Osteoblast (primary cell): ENCODE data around the gene THBS2. TPM values are rescaled to one million over a fixed set of nuclear protein-coding genes. Genes with fewer than 3 reads are reported as not detected.

Experiments
- DNase-seq: peaks from one replicate; pipeline ENCODE4 v3.0.0; 2011; ENCODE audit warnings: low spot score, mixed read lengths; ENCODE audit not compliant: insufficient read length; ENCODE audit errors: missing footprints
- H2AFZ ChIP-seq: 2 replicates; pipeline ENCODE4 v1.6.0; 2011; ENCODE audit warnings: mild to moderate bottlenecking, low read length
- H3K27ac ChIP-seq: 2 replicates; pipeline ENCODE4 v1.5.1; 2011; ENCODE audit warnings: mild to moderate bottlenecking, low read depth, low read length, moderate library complexity
- H3K27me3 ChIP-seq: 2 replicates; pipeline ENCODE4 v1.6.0; 2012; ENCODE audit warnings: mild to moderate bottlenecking, control low read depth, inconsistent platforms, low read length, moderate library complexity; ENCODE audit not compliant: insufficient read depth
- H3K36me3 ChIP-seq: 2 replicates; pipeline ENCODE4 v1.5.1; 2011; ENCODE audit warnings: mild to moderate bottlenecking, low read length, control low read depth, moderate library complexity; ENCODE audit not compliant: insufficient read depth
- H3K4me1 ChIP-seq: 2 replicates; pipeline ENCODE4 v1.5.1; 2011; ENCODE audit warnings: mild to moderate bottlenecking, low read length, control low read depth, moderate library complexity; ENCODE audit not compliant: insufficient read depth
- H3K4me2 ChIP-seq: 2 replicates; pipeline ENCODE4 v1.6.0; 2011; ENCODE audit warnings: mild to moderate bottlenecking, low read length; ENCODE audit not compliant: insufficient read depth
- H3K4me3 ChIP-seq: fragments of 200-600 bp; sonication (generic); 3 replicates; pipeline ENCODE4 v1.5.1; 2012; ENCODE audit warnings: mild to moderate bottlenecking, low read length, inconsistent platforms; ENCODE audit not compliant: insufficient read depth
- H3K79me2 ChIP-seq: 2 replicates; pipeline ENCODE4 v1.6.0; 2012; ENCODE audit warnings: mild to moderate bottlenecking, low read length, control low read depth, inconsistent platforms; ENCODE audit not compliant: insufficient read depth
- H3K9me3 ChIP-seq: 2 replicates; pipeline ENCODE4 v1.5.1; 2011; ENCODE audit warnings: low read depth, low read length, control low read depth
- H4K20me1 ChIP-seq: 2 replicates; pipeline ENCODE4 v1.6.0; 2012; ENCODE audit warnings: mild to moderate bottlenecking, low read length, control low read depth; ENCODE audit not compliant: insufficient read depth
- total RNA-seq: library from RNA; depleted of rRNA; stranded (reverse); fragments of >200 nt; gene quantifications from 2 replicates; pipeline ENCODE4 v1.2.3, GENCODE V29; 2012
- TF ChIP-seq, protein P1 (sequence below): IDR thresholded peaks from 2 replicates; pipeline ENCODE4 v1.5.1; 2011; ENCODE audit warnings: mild to moderate bottlenecking, low read depth, low read length, moderate library complexity; ENCODE audit errors: extremely low read depth

The THBS2 gene
- total RNA-seq, 1 donor, result 1,498 TPM

- H3K4me1 ChIP-seq, result no peaks in the 10 kb centered on the region
- H3K27ac ChIP-seq, result no peak overlapping the region
- peaks cover 100% of the 10 kb centered on the region for H3K36me3 ChIP-seq
- H3K79me2 ChIP-seq, result peaks cover 2% of the 10 kb centered on the region
- H3K9me3 ChIP-seq, result no peaks in the 10 kb centered on the region
- no peaks in the 10 kb centered on the region for H4K20me1 ChIP-seq
- TF ChIP-seq, protein P1, sequence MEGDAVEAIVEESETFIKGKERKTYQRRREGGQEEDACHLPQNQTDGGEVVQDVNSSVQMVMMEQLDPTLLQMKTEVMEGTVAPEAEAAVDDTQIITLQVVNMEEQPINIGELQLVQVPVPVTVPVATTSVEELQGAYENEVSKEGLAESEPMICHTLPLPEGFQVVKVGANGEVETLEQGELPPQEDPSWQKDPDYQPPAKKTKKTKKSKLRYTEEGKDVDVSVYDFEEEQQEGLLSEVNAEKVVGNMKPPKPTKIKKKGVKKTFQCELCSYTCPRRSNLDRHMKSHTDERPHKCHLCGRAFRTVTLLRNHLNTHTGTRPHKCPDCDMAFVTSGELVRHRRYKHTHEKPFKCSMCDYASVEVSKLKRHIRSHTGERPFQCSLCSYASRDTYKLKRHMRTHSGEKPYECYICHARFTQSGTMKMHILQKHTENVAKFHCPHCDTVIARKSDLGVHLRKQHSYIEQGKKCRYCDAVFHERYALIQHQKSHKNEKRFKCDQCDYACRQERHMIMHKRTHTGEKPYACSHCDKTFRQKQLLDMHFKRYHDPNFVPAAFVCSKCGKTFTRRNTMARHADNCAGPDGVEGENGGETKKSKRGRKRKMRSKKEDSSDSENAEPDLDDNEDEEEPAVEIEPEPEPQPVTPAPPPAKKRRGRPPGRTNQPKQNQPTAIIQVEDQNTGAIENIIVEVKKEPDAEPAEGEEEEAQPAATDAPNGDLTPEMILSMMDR, result no peak
- no peak overlapping the region for H3K4me2 ChIP-seq
- no peak overlapping the region for H3K4me3 ChIP-seq
- no peak overlapping the region for H2AFZ ChIP-seq
- no peaks in the 10 kb centered on the region for H3K27me3 ChIP-seq
- no peak for DNase-seq
Observed at GRCh38 chr6:169233181-169233580, 20.5 kb downstream of the THBS2 start.

DNA sequence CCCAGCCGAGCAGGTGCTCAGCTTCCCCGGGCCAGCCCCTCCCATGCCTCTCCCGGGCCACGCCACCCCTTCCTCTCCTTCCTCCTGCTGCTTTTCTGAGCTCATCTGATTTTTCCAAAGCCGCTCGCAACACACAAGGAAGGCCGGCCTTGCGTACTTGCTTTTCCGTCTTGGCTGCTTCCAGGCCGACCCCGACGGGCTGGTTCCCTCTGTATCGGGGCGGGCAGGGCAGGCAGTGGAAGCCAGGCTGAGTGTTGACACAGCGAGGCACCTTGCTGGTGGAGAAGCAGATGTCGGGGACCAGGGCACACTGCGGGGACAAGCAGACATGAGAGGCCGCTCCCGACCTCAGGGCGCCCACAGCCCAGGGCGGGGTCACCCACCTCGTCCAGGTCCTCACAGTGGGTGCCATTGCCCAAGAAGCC lies 21.1 kb downstream of the THBS2 start:
- no peak overlapping the region for H3K4me3 ChIP-seq
- TF ChIP-seq, protein P1, result no peak
- H3K9me3 ChIP-seq, result no peaks in the 10 kb centered on the region
- peaks cover 2% of the 10 kb centered on the region for H3K79me2 ChIP-seq
- H2AFZ ChIP-seq, result no peak overlapping the region
- no peak overlapping the region for H3K4me2 ChIP-seq
- no peaks in the 10 kb centered on the region for H4K20me1 ChIP-seq
- DNase-seq, result no peak
- H3K4me1 ChIP-seq, result no peaks in the 10 kb centered on the region
- no peak overlapping the region for H3K27ac ChIP-seq
- H3K27me3 ChIP-seq, result no peaks in the 10 kb centered on the region
- H3K36me3 ChIP-seq, result peaks cover 100% of the 10 kb centered on the region

- H3K4me2 ChIP-seq, result no peak overlapping the region
- peaks cover 100% of the 10 kb centered on the region for H3K36me3 ChIP-seq
- no peak overlapping the region for H3K27ac ChIP-seq
Observed at GRCh38 chr6:169231790-169232506, 21.7 kb downstream of the THBS2 start.

More at GRCh38 chr6:169231790-169232506, 21.7 kb downstream of the THBS2 start:
- no peaks in the 10 kb centered on the region for H3K9me3 ChIP-seq
- H3K27me3 ChIP-seq, result no peaks in the 10 kb centered on the region
- H2AFZ ChIP-seq, result no peak overlapping the region
- no peaks in the 10 kb centered on the region for H4K20me1 ChIP-seq
- DNase-seq, result no peak
- no peak overlapping the region for H3K4me3 ChIP-seq
- no peaks in the 10 kb centered on the region for H3K4me1 ChIP-seq
- TF ChIP-seq, protein P1, result no peak
- peaks cover 2% of the 10 kb centered on the region for H3K79me2 ChIP-seq
